Measurements from ENCODE around the gene SPDYE2.

The SPDYE2 gene

DNA sequence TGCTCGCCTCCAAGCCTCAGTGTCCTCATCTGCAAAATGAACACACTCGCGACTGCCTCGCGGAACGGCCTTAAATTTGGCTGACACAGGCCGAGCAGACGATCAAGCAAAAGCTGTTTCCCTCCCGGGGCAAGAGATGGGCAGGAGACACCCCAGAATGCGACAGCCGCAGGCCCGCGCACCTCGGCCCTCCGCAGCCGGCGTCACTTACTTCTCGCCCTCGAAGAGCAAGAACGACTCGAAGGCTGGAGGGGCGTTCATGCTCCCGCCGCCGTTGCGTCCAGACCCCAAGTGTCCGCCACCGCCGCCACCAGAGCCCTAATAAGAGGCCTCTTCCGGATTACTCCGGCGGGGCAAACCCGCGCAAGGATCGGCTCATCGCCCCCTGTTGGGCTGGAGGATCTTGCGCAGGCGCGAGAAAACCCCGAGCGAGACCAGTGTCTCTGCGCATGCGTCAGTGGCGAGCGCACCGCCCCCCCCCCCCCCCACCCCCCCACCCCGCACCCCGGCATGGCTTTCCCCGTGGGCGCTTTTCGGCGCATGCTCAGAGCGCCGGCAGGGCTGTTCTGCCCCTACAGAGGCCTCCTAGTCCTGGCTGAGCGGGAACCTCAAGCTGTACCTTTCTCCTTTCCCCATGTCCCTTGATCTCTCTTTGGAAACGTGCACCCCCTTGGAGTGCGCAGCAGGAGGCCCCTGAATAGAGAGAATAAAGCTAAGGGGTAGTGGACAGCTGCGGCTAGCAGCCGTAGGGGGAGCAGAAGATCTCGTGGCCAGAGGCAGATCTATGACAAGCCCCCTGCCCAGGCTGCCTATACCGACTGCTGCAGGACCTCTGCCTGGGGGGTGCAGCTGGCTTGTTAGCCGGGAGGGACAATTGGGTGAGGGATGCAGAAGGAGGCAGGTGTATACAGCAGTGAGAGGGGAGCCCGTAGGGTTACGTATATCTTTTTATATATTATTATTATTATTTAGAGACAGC lies 21.5 kb downstream of the SPDYE2 start, which contains the start of gene POLR2J3 (continued):
- TF ChIP-seq, protein P1, sequence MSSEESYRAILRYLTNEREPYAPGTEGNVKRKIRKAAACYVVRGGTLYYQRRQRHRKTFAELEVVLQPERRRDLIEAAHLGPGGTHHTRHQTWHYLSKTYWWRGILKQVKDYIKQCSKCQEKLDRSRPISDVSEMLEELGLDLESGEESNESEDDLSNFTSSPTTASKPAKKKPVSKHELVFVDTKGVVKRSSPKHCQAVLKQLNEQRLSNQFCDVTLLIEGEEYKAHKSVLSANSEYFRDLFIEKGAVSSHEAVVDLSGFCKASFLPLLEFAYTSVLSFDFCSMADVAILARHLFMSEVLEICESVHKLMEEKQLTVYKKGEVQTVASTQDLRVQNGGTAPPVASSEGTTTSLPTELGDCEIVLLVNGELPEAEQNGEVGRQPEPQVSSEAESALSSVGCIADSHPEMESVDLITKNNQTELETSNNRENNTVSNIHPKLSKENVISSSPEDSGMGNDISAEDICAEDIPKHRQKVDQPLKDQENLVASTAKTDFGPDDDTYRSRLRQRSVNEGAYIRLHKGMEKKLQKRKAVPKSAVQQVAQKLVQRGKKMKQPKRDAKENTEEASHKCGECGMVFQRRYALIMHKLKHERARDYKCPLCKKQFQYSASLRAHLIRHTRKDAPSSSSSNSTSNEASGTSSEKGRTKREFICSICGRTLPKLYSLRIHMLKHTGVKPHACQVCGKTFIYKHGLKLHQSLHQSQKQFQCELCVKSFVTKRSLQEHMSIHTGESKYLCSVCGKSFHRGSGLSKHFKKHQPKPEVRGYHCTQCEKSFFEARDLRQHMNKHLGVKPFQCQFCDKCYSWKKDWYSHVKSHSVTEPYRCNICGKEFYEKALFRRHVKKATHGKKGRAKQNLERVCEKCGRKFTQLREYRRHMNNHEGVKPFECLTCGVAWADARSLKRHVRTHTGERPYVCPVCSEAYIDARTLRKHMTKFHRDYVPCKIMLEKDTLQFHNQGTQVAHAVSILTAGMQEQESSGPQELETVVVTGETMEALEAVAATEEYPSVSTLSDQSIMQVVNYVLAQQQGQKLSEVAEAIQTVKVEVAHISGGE (tag by site-specific recombination; conservative IDR thresholded peaks at IDR 0.05; ENCODE audit: low read depth) = peak; percentile 94
- TF ChIP-seq SP7 (tag by site-specific recombination; IDR thresholded peaks at IDR 0.05) (peak; percentile 68), SP2 (tag by site-specific recombination; IDR thresholded peaks at IDR 0.05) (peak; percentile 40), KLF8 (tag by site-specific recombination; IDR thresholded peaks at IDR 0.05) (peak; percentile 38; the same call in 1 of the 2 replicates), ZNF501 (tag by site-specific recombination; IDR thresholded peaks at IDR 0.05) (peak; percentile 94), ZNF76 (tag by site-specific recombination; IDR thresholded peaks at IDR 0.05; ENCODE audit: borderline replicate concordance, low read depth) (peak; percentile 36; the same call in 1 of the 2 replicates), ZNF121 (tag by site-specific recombination; IDR thresholded peaks at IDR 0.05) (0 out of 2 replicates have a peak, but pooled peaks have one; percentile 41), ZNF335 (tag by site-specific recombination; conservative IDR thresholded peaks at IDR 0.05) (peak; percentile 60; the same call in 1 of the 2 replicates), ZNF391 (tag by site-specific recombination; IDR thresholded peaks at IDR 0.05; ENCODE audit: borderline replicate concordance, low read depth) (0 out of 2 replicates have a peak, but pooled peaks have one; percentile 52), GLIS2 (tag by site-specific recombination; IDR thresholded peaks at IDR 0.05) (peak; percentile 78), ZNF660 (tag by site-specific recombination; IDR thresholded peaks at IDR 0.05) (0 out of 2 replicates have a peak, but pooled peaks have one; percentile 47), ZNF394 (tag by site-specific recombination; IDR thresholded peaks at IDR 0.05; ENCODE audit: borderline replicate concordance) (peak; percentile 66; the same call in 1 of the 2 replicates), ZNF324 (tag by site-specific recombination; IDR thresholded peaks at IDR 0.05) (peak; percentile 76; the same call in 1 of the 2 replicates), ZNF24 (tag by site-specific recombination; IDR thresholded peaks at IDR 0.05) (peak; percentile 60; the same call in 1 of the 2 replicates)
- TF ChIP-seq, protein P2, sequence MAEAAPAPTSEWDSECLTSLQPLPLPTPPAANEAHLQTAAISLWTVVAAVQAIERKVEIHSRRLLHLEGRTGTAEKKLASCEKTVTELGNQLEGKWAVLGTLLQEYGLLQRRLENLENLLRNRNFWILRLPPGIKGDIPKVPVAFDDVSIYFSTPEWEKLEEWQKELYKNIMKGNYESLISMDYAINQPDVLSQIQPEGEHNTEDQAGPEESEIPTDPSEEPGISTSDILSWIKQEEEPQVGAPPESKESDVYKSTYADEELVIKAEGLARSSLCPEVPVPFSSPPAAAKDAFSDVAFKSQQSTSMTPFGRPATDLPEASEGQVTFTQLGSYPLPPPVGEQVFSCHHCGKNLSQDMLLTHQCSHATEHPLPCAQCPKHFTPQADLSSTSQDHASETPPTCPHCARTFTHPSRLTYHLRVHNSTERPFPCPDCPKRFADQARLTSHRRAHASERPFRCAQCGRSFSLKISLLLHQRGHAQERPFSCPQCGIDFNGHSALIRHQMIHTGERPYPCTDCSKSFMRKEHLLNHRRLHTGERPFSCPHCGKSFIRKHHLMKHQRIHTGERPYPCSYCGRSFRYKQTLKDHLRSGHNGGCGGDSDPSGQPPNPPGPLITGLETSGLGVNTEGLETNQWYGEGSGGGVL (tag by site-specific recombination; IDR thresholded peaks at IDR 0.05) = 0 out of 2 replicates have a peak, but pooled peaks have one; percentile 28
- TF ChIP-seq, protein P3, sequence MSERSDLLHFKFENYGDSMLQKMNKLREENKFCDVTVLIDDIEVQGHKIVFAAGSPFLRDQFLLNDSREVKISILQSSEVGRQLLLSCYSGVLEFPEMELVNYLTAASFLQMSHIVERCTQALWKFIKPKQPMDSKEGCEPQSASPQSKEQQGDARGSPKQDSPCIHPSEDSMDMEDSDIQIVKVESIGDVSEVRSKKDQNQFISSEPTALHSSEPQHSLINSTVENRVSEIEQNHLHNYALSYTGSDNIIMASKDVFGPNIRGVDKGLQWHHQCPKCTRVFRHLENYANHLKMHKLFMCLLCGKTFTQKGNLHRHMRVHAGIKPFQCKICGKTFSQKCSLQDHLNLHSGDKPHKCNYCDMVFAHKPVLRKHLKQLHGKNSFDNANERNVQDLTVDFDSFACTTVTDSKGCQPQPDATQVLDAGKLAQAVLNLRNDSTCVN (tag by site-specific recombination; optimal IDR thresholded peaks at IDR 0.05) = peak; percentile 69
- TF ChIP-seq, protein P4, sequence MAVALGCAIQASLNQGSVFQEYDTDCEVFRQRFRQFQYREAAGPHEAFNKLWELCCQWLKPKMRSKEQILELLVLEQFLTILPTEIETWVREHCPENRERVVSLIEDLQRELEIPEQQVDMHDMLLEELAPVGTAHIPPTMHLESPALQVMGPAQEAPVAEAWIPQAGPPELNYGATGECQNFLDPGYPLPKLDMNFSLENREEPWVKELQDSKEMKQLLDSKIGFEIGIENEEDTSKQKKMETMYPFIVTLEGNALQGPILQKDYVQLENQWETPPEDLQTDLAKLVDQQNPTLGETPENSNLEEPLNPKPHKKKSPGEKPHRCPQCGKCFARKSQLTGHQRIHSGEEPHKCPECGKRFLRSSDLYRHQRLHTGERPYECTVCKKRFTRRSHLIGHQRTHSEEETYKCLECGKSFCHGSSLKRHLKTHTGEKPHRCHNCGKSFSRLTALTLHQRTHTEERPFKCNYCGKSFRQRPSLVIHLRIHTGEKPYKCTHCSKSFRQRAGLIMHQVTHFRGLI (tag by site-specific recombination; IDR thresholded peaks at IDR 0.05) = peak; percentile 22; the same call in 1 of the 2 replicates
- TF ChIP-seq, protein P5, sequence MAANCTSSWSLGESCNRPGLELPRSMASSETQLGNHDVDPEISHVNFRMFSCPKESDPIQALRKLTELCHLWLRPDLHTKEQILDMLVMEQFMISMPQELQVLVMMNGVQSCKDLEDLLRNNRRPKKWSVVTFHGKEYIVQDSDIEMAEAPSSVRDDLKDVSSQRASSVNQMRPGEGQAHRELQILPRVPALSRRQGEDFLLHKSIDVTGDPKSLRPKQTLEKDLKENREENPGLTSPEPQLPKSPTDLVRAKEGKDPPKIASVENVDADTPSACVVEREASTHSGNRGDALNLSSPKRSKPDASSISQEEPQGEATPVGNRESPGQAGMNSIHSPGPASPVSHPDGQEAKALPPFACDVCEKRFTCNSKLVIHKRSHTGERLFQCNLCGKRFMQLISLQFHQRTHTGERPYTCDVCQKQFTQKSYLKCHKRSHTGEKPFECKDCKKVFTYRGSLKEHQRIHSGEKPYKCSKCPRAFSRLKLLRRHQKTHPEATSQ (tag by site-specific recombination; IDR thresholded peaks at IDR 0.05) = peak; percentile 55; the same call in 1 of the 2 replicates
- TF ChIP-seq, protein P6, sequence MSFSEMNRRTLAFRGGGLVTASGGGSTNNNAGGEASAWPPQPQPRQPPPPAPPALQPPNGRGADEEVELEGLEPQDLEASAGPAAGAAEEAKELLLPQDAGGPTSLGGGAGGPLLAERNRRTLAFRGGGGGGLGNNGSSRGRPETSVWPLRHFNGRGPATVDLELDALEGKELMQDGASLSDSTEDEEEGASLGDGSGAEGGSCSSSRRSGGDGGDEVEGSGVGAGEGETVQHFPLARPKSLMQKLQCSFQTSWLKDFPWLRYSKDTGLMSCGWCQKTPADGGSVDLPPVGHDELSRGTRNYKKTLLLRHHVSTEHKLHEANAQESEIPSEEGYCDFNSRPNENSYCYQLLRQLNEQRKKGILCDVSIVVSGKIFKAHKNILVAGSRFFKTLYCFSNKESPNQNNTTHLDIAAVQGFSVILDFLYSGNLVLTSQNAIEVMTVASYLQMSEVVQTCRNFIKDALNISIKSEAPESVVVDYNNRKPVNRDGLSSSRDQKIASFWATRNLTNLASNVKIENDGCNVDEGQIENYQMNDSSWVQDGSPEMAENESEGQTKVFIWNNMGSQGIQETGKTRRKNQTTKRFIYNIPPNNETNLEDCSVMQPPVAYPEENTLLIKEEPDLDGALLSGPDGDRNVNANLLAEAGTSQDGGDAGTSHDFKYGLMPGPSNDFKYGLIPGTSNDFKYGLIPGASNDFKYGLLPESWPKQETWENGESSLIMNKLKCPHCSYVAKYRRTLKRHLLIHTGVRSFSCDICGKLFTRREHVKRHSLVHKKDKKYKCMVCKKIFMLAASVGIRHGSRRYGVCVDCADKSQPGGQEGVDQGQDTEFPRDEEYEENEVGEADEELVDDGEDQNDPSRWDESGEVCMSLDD (tag by site-specific recombination; IDR thresholded peaks at IDR 0.05) = peak; percentile 64
- TF ChIP-seq, protein P7, sequence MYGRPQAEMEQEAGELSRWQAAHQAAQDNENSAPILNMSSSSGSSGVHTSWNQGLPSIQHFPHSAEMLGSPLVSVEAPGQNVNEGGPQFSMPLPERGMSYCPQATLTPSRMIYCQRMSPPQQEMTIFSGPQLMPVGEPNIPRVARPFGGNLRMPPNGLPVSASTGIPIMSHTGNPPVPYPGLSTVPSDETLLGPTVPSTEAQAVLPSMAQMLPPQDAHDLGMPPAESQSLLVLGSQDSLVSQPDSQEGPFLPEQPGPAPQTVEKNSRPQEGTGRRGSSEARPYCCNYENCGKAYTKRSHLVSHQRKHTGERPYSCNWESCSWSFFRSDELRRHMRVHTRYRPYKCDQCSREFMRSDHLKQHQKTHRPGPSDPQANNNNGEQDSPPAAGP (tag by site-specific recombination; IDR thresholded peaks at IDR 0.05) = 0 out of 2 replicates have a peak, but pooled peaks have one; percentile 38
- TF ChIP-seq, protein P8, sequence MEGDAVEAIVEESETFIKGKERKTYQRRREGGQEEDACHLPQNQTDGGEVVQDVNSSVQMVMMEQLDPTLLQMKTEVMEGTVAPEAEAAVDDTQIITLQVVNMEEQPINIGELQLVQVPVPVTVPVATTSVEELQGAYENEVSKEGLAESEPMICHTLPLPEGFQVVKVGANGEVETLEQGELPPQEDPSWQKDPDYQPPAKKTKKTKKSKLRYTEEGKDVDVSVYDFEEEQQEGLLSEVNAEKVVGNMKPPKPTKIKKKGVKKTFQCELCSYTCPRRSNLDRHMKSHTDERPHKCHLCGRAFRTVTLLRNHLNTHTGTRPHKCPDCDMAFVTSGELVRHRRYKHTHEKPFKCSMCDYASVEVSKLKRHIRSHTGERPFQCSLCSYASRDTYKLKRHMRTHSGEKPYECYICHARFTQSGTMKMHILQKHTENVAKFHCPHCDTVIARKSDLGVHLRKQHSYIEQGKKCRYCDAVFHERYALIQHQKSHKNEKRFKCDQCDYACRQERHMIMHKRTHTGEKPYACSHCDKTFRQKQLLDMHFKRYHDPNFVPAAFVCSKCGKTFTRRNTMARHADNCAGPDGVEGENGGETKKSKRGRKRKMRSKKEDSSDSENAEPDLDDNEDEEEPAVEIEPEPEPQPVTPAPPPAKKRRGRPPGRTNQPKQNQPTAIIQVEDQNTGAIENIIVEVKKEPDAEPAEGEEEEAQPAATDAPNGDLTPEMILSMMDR (tag by site-specific recombination; IDR thresholded peaks at IDR 0.05) = peak; percentile 67
